ENCODE results near the gene RFTN2. TPM values are rescaled to one million over a fixed set of nuclear protein-coding genes. Genes with fewer than 3 reads are reported as not detected.

RFTN2 gene
- total RNA-seq, 2 donors from 2014 or later, result 0.55 TPM

DNA sequence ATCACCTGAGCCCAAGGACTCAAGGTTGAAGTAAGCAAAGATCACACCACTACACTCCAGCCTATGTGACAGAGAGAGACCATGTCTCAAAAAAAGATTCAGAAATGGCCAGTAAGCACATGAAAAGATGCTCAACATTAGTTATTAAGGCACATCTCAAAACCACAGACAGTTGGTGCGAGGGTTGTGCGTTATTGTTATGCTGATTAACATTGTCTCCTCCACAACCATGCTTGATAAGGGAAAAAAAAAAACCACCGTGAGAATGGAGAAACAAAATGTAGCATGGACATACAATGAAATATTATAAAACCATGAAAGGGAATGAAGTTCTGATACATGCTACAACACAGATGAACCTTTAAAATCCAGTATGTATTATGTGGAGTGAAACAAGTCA lies 132.2 kb downstream of the RFTN2 start:
- 100% methylated on average over 3 of the region's 3 CpGs; no CpG with 5 or more reads in 1 of the 2 experiments for WGBS, 2 experiments (ENCODE audit: insufficient coverage in 1 of 2, insufficient read length in 1 of 2)
- Histone ChIP-seq H3K4me1 (ENCODE audit: control insufficient read depth, insufficient read depth, low read length) (no peaks in the 10 kb centered on the region), H3K4me3 (ENCODE audit: low read length) (no peak overlapping the region), H3K9me3 (ENCODE audit: control insufficient read depth, low read length) (no peaks in the 10 kb centered on the region), H3K36me3 (ENCODE audit: control insufficient read depth, insufficient read depth, low read length) (peaks cover 80% of the 10 kb centered on the region), H3K27me3 (ENCODE audit: control insufficient read depth, insufficient read depth, low read length, poor library complexity, severe bottlenecking) (no peaks in the 10 kb centered on the region), H3K27ac (ENCODE audit: low read depth, low read length) (no peak overlapping the region), H3K9ac (ENCODE audit: extremely low read depth, low read length, poor library complexity, severe bottlenecking) (no peak overlapping the region)
- TF ChIP-seq, protein P1, sequence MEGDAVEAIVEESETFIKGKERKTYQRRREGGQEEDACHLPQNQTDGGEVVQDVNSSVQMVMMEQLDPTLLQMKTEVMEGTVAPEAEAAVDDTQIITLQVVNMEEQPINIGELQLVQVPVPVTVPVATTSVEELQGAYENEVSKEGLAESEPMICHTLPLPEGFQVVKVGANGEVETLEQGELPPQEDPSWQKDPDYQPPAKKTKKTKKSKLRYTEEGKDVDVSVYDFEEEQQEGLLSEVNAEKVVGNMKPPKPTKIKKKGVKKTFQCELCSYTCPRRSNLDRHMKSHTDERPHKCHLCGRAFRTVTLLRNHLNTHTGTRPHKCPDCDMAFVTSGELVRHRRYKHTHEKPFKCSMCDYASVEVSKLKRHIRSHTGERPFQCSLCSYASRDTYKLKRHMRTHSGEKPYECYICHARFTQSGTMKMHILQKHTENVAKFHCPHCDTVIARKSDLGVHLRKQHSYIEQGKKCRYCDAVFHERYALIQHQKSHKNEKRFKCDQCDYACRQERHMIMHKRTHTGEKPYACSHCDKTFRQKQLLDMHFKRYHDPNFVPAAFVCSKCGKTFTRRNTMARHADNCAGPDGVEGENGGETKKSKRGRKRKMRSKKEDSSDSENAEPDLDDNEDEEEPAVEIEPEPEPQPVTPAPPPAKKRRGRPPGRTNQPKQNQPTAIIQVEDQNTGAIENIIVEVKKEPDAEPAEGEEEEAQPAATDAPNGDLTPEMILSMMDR (conservative IDR thresholded peaks at IDR 0.05), result no peak
- Mint-ChIP-seq H3K9me3 (no peaks in the 10 kb centered on the region), H3K4me1 (no peaks in the 10 kb centered on the region), H3K27ac (no peak overlapping the region), H3K27me3 (ENCODE audit: insufficient read depth) (no peaks in the 10 kb centered on the region), H3K36me3 (ENCODE audit: low read depth) (peaks cover 74% of the 10 kb centered on the region), H3K4me3 (no peak overlapping the region)
- no peak for DNase-seq

DNA sequence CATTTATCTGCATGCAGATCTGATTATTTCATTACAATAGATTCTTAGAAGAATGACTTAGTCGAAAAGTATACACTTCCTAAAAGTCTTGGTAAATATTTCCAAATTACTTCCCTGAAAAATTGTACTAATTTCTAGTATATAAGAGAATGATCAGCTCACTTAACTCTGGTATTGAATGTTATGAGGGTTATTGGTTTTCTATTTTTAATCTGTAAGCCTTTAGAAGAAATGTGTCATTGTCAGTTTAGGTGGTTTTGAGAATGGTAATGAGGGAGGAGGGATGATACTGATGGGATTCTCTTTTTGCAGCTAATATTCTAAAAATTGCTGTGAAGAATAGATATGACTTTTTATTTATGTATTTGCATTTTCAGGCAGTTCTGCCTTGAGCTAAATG lies 135.7 kb downstream of the RFTN2 start:
- peaks cover 79% of the 10 kb centered on the region for H3K36me3 Mint-ChIP-seq (ENCODE audit: low read depth)
- 100% methylated on average over 1 of the region's 1 CpG; no CpG with 5 or more reads in 1 of the 2 experiments for WGBS, 2 experiments (ENCODE audit: insufficient coverage in 1 of 2, insufficient read length in 1 of 2)

DNA sequence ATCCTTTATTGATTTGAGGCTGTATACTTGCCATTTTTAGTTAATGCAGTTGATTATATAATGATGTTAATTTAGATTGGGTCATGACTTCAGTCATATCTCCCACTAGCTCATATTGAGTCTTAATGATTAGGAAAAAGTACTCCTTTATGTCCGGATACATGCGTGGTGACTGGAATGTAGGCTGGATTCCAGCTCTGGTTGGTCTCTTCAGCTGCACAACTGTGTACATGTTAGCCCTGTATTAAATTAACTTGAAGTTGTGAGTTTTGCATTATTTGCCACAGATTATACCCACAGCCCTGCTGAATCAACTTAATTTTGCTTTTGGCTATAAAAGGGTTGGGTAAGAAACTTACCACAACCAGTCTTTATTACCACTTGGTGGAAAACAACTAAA lies 137.0 kb downstream of the RFTN2 start:
- Histone ChIP-seq H3K9me3 (ENCODE audit: control insufficient read depth, low read length) (no peaks in the 10 kb centered on the region), H3K27me3 (ENCODE audit: control insufficient read depth, insufficient read depth, low read length, poor library complexity, severe bottlenecking) (no peaks in the 10 kb centered on the region), H3K36me3 (ENCODE audit: control insufficient read depth, insufficient read depth, low read length) (peaks cover 74% of the 10 kb centered on the region), H3K9ac (ENCODE audit: extremely low read depth, low read length, poor library complexity, severe bottlenecking) (no peak overlapping the region), H3K4me1 (ENCODE audit: control insufficient read depth, insufficient read depth, low read length) (no peaks in the 10 kb centered on the region), H3K27ac (ENCODE audit: low read depth, low read length) (no peak overlapping the region), H3K4me3 (ENCODE audit: low read length) (no peak overlapping the region)
- TF ChIP-seq, protein P1 (conservative IDR thresholded peaks at IDR 0.05), result no peak
- H3K27me3 Mint-ChIP-seq (ENCODE audit: insufficient read depth), result no peaks in the 10 kb centered on the region
- WGBS, 2 experiments (ENCODE audit: insufficient coverage in 1 of 2, insufficient read length in 1 of 2), result 91 to 93% methylated on average over 2 of the region's 2 CpGs
- no peak for DNase-seq
- no peak overlapping the region for H3K27ac Mint-ChIP-seq
- no peaks in the 10 kb centered on the region for H3K9me3 Mint-ChIP-seq
- peaks cover 75% of the 10 kb centered on the region for H3K36me3 Mint-ChIP-seq (ENCODE audit: low read depth)
- no peak overlapping the region for H3K4me3 Mint-ChIP-seq
- no peaks in the 10 kb centered on the region for H3K4me1 Mint-ChIP-seq

More for the DNA sequence above, 135.7 kb downstream of the RFTN2 start:
- H3K27me3 Mint-ChIP-seq (ENCODE audit: insufficient read depth), result no peaks in the 10 kb centered on the region
- TF ChIP-seq, protein P1 (conservative IDR thresholded peaks at IDR 0.05), result no peak
- Histone ChIP-seq H3K4me1 (ENCODE audit: control insufficient read depth, insufficient read depth, low read length) (no peaks in the 10 kb centered on the region), H3K9ac (ENCODE audit: extremely low read depth, low read length, poor library complexity, severe bottlenecking) (no peak overlapping the region), H3K27ac (ENCODE audit: low read depth, low read length) (no peak overlapping the region), H3K9me3 (ENCODE audit: control insufficient read depth, low read length) (no peaks in the 10 kb centered on the region), H3K27me3 (ENCODE audit: control insufficient read depth, insufficient read depth, low read length, poor library complexity, severe bottlenecking) (no peaks in the 10 kb centered on the region), H3K4me3 (ENCODE audit: low read length) (no peak overlapping the region), H3K36me3 (ENCODE audit: control insufficient read depth, insufficient read depth, low read length) (peaks cover 85% of the 10 kb centered on the region)
- H3K9me3 Mint-ChIP-seq, result no peaks in the 10 kb centered on the region
- no peak for DNase-seq
- H3K27ac Mint-ChIP-seq, result no peak overlapping the region
- no peak overlapping the region for H3K4me3 Mint-ChIP-seq
- H3K4me1 Mint-ChIP-seq, result no peaks in the 10 kb centered on the region

Other genes with a start within 250 kb of the RFTN2 start
- 100 to 1,000 TPM; 308 to 356 TPM for gene SF3B1, start 240.6 kb downstream of the RFTN2 start, total RNA-seq
- 10 to 100 TPM; 17.5 to 17.9 TPM for gene COQ10B, start 222.0 kb downstream of the RFTN2 start, total RNA-seq
- gene HSPD1, start 175.7 kb downstream of the RFTN2 start, total RNA-seq, result 100 to 1,000 TPM; 553 to 588 TPM
- gene HSPE1, start 175.2 kb downstream of the RFTN2 start, total RNA-seq, result 100 to 1,000 TPM; 198 to 218 TPM
- gene MOB4, start 159.5 kb downstream of the RFTN2 start, total RNA-seq, result 10 to 100 TPM; 37.0 to 42.5 TPM
- 10 to 100 TPM; 10.4 to 13.4 TPM for gene MARS2, start 29.8 kb upstream of the RFTN2 start, total RNA-seq
- gene BOLL, start 109.7 kb upstream of the RFTN2 start, total RNA-seq, result not detected
- under 1 TPM; 0.04 to 0.11 TPM for gene PLCL1, start 129.0 kb upstream of the RFTN2 start, total RNA-seq

Data from endodermal cell (in vitro differentiated cells).